Spleen (tissue), 11 donors: ENCODE measurements around the gene APP. TPM values are rescaled to one million over a fixed set of nuclear protein-coding genes. Genes with fewer than 3 reads are reported as not detected.

ENCODE experiments used
- DNase-seq: peaks from one replicate; pipeline ENCODE4 v3.0.0-alpha.2; 2020
- H3K27ac ChIP-seq, 8 donors: fragments of 200-600 bp; sonication (generic) in 7 of 8; 1 replicate in 4 of 8; 2 replicates in 4 of 8; pipeline versions ENCODE4 v1.5.0 to v1.8.0; 2016 to 2021; ENCODE audit warnings: inconsistent platforms in 4 of 8, mild to moderate bottlenecking in 4 of 8, moderate library complexity in 1 of 8
- H3K27me3 ChIP-seq, 7 donors: fragments of 200-600 bp; sonication (generic) in 6 of 7; replicated peaks in 1 of 7; 1 replicate in 4 of 7; 2 replicates in 3 of 7; pipeline versions ENCODE4 v1.5.0 to v1.8.0; 2016 to 2021; ENCODE audit warnings: inconsistent platforms in 3 of 7, mild to moderate bottlenecking in 1 of 7
- H3K36me3 ChIP-seq, 6 donors: fragments of 200-600 bp; sonication (generic) in 5 of 6; 1 replicate in 4 of 6; 2 replicates in 2 of 6; pipeline versions ENCODE4 v1.5.0 to v1.8.0; 2016 to 2021; ENCODE audit warnings: inconsistent platforms in 2 of 6
- H3K4me1 ChIP-seq, 6 donors: fragments of 200-600 bp; sonication (generic) in 5 of 6; 1 replicate in 3 of 6; 2 replicates in 3 of 6; pipeline versions ENCODE4 v1.5.0 to v1.8.0; 2016 to 2021; ENCODE audit warnings: inconsistent platforms in 3 of 6
- H3K4me3 ChIP-seq, 8 donors: fragments of 200-600 bp; sonication (generic) in 7 of 8; 1 replicate in 4 of 8; 2 replicates in 4 of 8; pipeline versions ENCODE4 v1.5.0 to v1.8.0; 2016 to 2021; ENCODE audit warnings: inconsistent platforms in 4 of 8, mild to moderate bottlenecking in 4 of 8, moderate library complexity in 2 of 8
- H3K9me3 ChIP-seq, 8 donors: fragments of 200-600 bp; sonication (generic) in 7 of 8; 1 replicate in 4 of 8; 2 replicates in 4 of 8; pipeline versions ENCODE4 v1.5.0 to v1.8.0; 2016 to 2021; ENCODE audit warnings: inconsistent platforms in 4 of 8
- POLR2A ChIP-seq, 3 donors: fragments of 450-650 bp; IDR thresholded peaks; one replicate each; pipeline ENCODE4 v1.5.1; 2017; ENCODE audit warnings: antibody characterized with exemption in 3 of 3, mild to moderate bottlenecking in 1 of 3
- POLR2AphosphoS5 ChIP-seq, 3 donors: sonication (generic); formaldehyde crosslinking; IDR thresholded peaks; one replicate each; pipeline ENCODE4 v1.5.1; 2017; ENCODE audit warnings: antibody characterized with exemption in 3 of 3
- WGBS, 5 donors: extraction: QIAGEN DNeasy Blood & Tissue Kit in 3 of 5; methylation state at CpG; one replicate each; pipeline versions ENCODE4 v1.1.5 to v1.1.7; 2013 to 2018; 5-methylcytosine and 5-hydroxymethylcytosine counted together
- intact Hi-C: fragments of 100-400 bp; cut with DNase I; formaldehyde crosslinking; loops from one replicate; pipeline ENCODE4 v1.15.0; 2023; ENCODE audit warnings: low total_unique reads
- polyA plus RNA-seq, 3 donors: library from polyadenylated mRNA; stranded (reverse); fragments of 200-250 nt; gene quantifications; one replicate each; pipeline ENCODE4 v1.2.1, GENCODE V29; 2013
- total RNA-seq, 7 donors: library from RNA; depleted of rRNA in 3 of 7; stranded (reverse); fragments of >200 nt in 3 of 7; fragmentation: NEBNext Ultra II Directional in 4 of 7; extraction: Animal tissue kit (Norgen Biotek cat#: 25700) in 4 of 7; gene quantifications; one replicate each; pipeline versions ENCODE4 v1.1.0 to v1.2.1, GENCODE V29; 2016 to 2021
- TF ChIP-seq, protein P1 (sequence below), 11 experiments: fragments of 200-600 bp in 7 of 11; fragments of 450-650 bp in 4 of 11; sonication (generic) in 4 of 11; IDR thresholded peaks in 8 of 11; conservative IDR thresholded peaks in 3 of 11; 1 replicate in 7 of 11; 2 replicates in 4 of 11; pipeline versions ENCODE4 v1.4.0 to v1.8.0; 2016 to 2021; ENCODE audit warnings: antibody characterized with exemption in 11 of 11, inconsistent platforms in 4 of 11, mild to moderate bottlenecking in 1 of 11
- donor health status: healthy with polysubstance abuse.
- donor health status: DM: no; HTN: no; CAD: no; lungs with moderate emphysema.
- donor health status: DM: no; HTN: no; CAD: no.
- donor health status: Bipolar disorder and iron deficiency.
- donor health status: healthy.
- donor health status: DM: no; HTN: no; CAD: no.
- donor health status: DM: yes; HTN: yes; CAD: no.

APP gene
- total and polyA plus RNA-seq, 10 donors, result 25.3 to 398 (median 282) TPM

DNA sequence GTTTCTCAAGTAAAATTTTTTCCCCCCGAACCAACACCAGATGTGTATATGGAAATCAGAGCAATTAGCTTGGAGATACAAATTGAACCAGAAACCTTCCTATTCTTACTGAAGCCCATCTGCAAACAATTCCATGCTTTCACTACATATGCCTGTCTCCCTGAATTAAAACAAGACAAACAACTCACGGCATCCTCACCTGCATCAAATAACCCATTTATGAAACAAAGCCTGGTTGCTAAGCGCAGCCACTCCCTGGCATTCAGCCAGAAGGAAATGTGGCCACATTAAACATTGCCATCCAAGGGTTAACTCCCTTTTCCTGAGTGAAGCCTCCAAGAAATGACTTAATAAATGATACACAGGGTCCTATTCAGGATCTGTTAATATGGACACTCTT is 55.3 kb downstream of the APP start:
- H3K4me1 ChIP-seq, result peaks cover 4 to 49% (median 20%) of the 10 kb centered on the region in 6 donors
- H3K36me3 ChIP-seq, result peaks cover 0 to 16% (median 2%) of the 10 kb centered on the region in 6 donors
- no peaks in the 10 kb centered on the region for H3K9me3 ChIP-seq
- no peak overlapping the region for H3K4me3 ChIP-seq
- no peak overlapping the region for H3K27ac ChIP-seq
- intact Hi-C loops, result no loop called here
- no peaks in the 10 kb centered on the region for H3K27me3 ChIP-seq
- 76 to 84% (median 80%) methylated on average over 3 of the region's 3 CpGs for WGBS, 5 donors
- TF ChIP-seq POLR2A (IDR thresholded peaks at IDR 0.05) (no peak), POLR2AphosphoS5 (IDR thresholded peaks at IDR 0.05) (no peak)
- TF ChIP-seq, protein P1, sequence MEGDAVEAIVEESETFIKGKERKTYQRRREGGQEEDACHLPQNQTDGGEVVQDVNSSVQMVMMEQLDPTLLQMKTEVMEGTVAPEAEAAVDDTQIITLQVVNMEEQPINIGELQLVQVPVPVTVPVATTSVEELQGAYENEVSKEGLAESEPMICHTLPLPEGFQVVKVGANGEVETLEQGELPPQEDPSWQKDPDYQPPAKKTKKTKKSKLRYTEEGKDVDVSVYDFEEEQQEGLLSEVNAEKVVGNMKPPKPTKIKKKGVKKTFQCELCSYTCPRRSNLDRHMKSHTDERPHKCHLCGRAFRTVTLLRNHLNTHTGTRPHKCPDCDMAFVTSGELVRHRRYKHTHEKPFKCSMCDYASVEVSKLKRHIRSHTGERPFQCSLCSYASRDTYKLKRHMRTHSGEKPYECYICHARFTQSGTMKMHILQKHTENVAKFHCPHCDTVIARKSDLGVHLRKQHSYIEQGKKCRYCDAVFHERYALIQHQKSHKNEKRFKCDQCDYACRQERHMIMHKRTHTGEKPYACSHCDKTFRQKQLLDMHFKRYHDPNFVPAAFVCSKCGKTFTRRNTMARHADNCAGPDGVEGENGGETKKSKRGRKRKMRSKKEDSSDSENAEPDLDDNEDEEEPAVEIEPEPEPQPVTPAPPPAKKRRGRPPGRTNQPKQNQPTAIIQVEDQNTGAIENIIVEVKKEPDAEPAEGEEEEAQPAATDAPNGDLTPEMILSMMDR (IDR thresholded peaks at IDR 0.05 in 8 of 11, conservative IDR thresholded peaks at IDR 0.05 in 3 of 11), result no peak
- no peak for DNase-seq

DNA sequence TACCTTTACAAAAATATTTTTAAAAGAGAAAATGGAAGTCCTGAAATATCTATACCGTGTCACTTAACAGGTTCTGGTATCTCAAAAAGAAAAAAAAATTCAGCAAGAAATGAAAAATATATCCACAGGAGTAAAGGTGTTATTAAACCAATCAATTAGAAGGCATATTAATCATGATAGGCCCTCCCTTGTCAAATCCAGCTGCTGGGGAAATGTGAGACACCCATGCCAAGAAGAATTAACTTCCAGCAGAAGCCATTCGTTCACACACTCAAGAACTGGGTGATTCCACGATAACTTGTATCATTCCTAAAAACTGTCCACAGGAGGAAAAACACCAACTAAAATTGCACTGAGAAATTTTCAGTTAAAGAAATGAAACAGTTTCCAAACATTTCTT is 57.6 kb downstream of the APP start:
- intact Hi-C loops, result no loop called here
- no peak for DNase-seq
- H3K4me3 ChIP-seq, result no peak overlapping the region
- 70 to 92% (median 88%) methylated on average over 3 of the region's 3 CpGs for WGBS, 5 donors
- peaks cover 0 to 37% (median 2%) of the 10 kb centered on the region in 6 donors for H3K36me3 ChIP-seq
- TF ChIP-seq, protein P1 (IDR thresholded peaks at IDR 0.05 in 8 of 11, conservative IDR thresholded peaks at IDR 0.05 in 3 of 11), result no peak
- peaks cover 0 to 27% (median 12%) of the 10 kb centered on the region in 6 donors for H3K4me1 ChIP-seq
- no peak overlapping the region for H3K27ac ChIP-seq
- H3K27me3 ChIP-seq, result no peaks in the 10 kb centered on the region
- H3K9me3 ChIP-seq, result no peaks in the 10 kb centered on the region

DNA sequence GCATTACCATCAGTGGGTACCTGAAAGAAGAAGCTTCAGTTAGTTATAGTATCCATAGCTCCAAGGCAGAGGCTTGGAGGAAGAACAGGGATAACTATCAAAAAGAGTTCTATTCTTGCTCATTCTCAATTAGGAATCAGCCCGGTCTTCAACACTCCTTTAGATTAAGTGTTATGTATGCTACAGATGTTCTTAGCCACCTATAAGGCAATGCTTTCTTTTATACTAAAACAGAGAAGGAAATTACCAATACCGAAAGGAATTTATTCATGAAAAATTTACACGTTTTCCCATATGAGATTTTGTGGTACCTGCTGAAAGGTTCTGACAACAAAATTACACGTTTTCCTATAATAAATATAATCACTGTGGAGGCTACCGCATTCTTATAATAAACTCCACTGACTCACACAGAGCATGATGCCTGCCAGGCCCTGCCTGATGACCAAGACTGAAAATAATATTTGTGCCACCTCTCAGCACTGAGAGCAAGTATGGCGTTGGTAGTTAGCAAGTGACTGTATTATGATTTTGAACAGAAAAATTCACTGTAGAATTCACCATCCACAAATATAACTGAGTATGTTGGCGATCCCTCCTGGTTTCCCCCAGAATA is 58.3 kb downstream of the APP start:
- Histone ChIP-seq H3K27ac (no peak overlapping the region), H3K27me3 (no peaks in the 10 kb centered on the region), H3K9me3 (no peaks in the 10 kb centered on the region), H3K4me3 (no peak overlapping the region), H3K4me1 (peaks cover 0 to 19% (median 8%) of the 10 kb centered on the region in 6 donors), H3K36me3 (peaks cover 0 to 37% (median 2%) of the 10 kb centered on the region in 6 donors)
- 78 to 86% (median 83%) methylated on average over 7 of the region's 7 CpGs for WGBS, 5 donors
- TF ChIP-seq, protein P1 (IDR thresholded peaks at IDR 0.05 in 8 of 11, conservative IDR thresholded peaks at IDR 0.05 in 3 of 11), result no peak
- no peak for TF ChIP-seq POLR2A (IDR thresholded peaks at IDR 0.05)
- no peak for TF ChIP-seq POLR2AphosphoS5 (IDR thresholded peaks at IDR 0.05)
- intact Hi-C loops, result no loop called here
- DNase-seq, result no peak

DNA sequence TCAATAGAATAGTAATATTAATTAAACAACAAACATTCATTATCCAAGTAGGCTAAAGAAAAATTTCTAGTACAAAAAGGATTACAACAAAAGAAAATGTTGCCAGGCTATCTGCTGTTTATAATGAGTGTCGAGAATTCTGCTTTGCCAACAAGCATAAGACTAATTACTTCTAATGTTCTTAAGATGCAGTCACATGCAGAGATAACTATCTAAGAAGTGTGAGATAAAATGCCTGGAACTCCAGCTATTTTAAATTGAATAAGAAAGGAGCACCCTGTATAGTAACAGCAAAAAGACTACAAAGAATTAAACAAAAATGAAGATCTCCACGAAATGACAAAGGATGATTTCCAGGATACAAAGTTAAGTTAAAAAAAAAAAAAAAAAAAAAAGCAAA is 59.9 kb downstream of the APP start:
- Histone ChIP-seq H3K36me3 (peaks cover 0 to 37% (median 2%) of the 10 kb centered on the region in 6 donors), H3K4me1 (peaks cover 0 to 6% (median 2%) of the 10 kb centered on the region in 6 donors), H3K4me3 (no peak overlapping the region), H3K27me3 (no peaks in the 10 kb centered on the region), H3K9me3 (no peaks in the 10 kb centered on the region), H3K27ac (no peak overlapping the region)
- DNase-seq, result no peak
- intact Hi-C loops, result no loop called here
- WGBS, 5 donors, result 76 to 87% (median 82%) methylated on average over 2 of the region's 2 CpGs
- no peak for TF ChIP-seq POLR2A (IDR thresholded peaks at IDR 0.05)
- TF ChIP-seq POLR2AphosphoS5 (IDR thresholded peaks at IDR 0.05), result no peak
- TF ChIP-seq, protein P1 (IDR thresholded peaks at IDR 0.05 in 8 of 11, conservative IDR thresholded peaks at IDR 0.05 in 3 of 11), result no peak
